Neural crest cell (in vitro differentiated cells): Measurements from ENCODE around the gene HECTD3. TPM values are rescaled to one million over a fixed set of nuclear protein-coding genes. Genes with fewer than 3 reads are reported as not detected.

Source experiments
- DNase-seq: peaks from one replicate; pipeline ENCODE4 v3.0.0; 2021; ENCODE audit warnings: low read depth, mixed read lengths, low spot score
- H3K27ac Mint-ChIP-seq: one replicate; pipeline ENCODE4 v1.8.0; 2021; ENCODE audit warnings: mild to moderate bottlenecking, mixed read lengths; ENCODE audit not compliant: unreplicated experiment
- H3K27me3 Mint-ChIP-seq: 2 replicates; pipeline ENCODE4 v1.8.0; 2021; ENCODE audit warnings: low read depth, mild to moderate bottlenecking, mixed read lengths
- H3K36me3 Mint-ChIP-seq: 2 replicates; pipeline ENCODE4 v1.8.0; 2021; ENCODE audit warnings: low read depth, mild to moderate bottlenecking, mixed read lengths
- H3K4me1 Mint-ChIP-seq: 2 replicates; pipeline ENCODE4 v1.8.0; 2021; ENCODE audit warnings: mixed read lengths
- H3K4me3 Mint-ChIP-seq: one replicate; pipeline ENCODE4 v1.8.0; 2021; ENCODE audit warnings: mild to moderate bottlenecking, mixed read lengths
- H3K9me3 Mint-ChIP-seq: 2 replicates; pipeline ENCODE4 v1.8.0; 2021; ENCODE audit warnings: mixed read lengths
- total RNA-seq: library from RNA; stranded (reverse); gene quantifications from 2 replicates; pipeline ENCODE4 v1.2.1, GENCODE V29; 2021
- TF ChIP-seq, protein P1 (sequence below): fragments of 200-600 bp; sonication (generic); conservative IDR thresholded peaks from 2 replicates; pipeline ENCODE4 v1.5.0; 2021; ENCODE audit warnings: antibody characterized with exemption, mild to moderate bottlenecking

Gene HECTD3
- total RNA-seq, 1 donor from 2014 or later: 29.3 TPM

DNA sequence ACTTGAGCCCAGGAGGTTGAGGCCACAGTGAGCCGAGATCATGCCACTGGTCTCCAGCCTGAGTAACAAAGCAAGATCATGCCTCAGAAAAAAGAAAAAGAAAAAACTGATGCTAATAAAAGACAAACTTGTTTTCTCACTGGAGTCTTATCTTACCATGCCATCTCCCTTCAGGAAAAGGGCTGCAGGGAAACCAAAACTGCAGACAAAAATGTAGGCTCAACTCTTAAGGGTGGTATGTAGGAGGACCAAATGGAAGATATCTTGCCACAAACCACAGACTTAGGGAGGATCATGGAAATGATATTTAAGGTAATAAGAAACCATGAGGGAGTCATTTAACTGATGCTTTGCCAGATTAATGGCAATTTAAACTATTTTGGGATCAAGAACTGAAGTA is 33.8 kb upstream of the HECTD3 start:
- Mint-ChIP-seq H3K27me3 (no peaks in the 10 kb centered on the region), H3K27ac (no peak overlapping the region), H3K9me3 (no peaks in the 10 kb centered on the region), H3K36me3 (peaks cover 4% of the 10 kb centered on the region), H3K4me3 (no peak overlapping the region), H3K4me1 (peaks cover 8% of the 10 kb centered on the region)
- TF ChIP-seq, protein P1, sequence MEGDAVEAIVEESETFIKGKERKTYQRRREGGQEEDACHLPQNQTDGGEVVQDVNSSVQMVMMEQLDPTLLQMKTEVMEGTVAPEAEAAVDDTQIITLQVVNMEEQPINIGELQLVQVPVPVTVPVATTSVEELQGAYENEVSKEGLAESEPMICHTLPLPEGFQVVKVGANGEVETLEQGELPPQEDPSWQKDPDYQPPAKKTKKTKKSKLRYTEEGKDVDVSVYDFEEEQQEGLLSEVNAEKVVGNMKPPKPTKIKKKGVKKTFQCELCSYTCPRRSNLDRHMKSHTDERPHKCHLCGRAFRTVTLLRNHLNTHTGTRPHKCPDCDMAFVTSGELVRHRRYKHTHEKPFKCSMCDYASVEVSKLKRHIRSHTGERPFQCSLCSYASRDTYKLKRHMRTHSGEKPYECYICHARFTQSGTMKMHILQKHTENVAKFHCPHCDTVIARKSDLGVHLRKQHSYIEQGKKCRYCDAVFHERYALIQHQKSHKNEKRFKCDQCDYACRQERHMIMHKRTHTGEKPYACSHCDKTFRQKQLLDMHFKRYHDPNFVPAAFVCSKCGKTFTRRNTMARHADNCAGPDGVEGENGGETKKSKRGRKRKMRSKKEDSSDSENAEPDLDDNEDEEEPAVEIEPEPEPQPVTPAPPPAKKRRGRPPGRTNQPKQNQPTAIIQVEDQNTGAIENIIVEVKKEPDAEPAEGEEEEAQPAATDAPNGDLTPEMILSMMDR: no peak
- DNase-seq: no peak

DNA sequence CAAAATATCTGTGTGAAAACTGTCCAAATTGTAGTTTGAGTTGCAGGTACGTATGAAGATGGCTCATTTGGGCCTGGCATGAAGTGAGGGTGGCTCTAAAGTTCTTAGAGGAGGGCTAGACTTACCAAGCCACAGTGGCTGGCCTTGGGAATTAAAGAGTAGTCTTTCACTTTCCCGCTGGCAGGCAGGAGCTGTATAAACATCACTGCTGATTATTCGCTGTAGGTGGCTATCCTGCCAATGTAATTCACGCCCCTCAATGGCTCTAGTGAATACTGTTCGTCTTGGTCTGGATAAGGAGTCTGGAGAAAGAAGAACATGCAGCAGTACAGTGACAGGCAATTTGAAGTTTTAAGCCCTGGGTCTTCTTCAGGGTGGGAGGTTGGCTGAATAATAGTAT is 32.0 kb upstream of the HECTD3 start:
- Mint-ChIP-seq H3K27ac (no peak overlapping the region), H3K36me3 (peaks cover 4% of the 10 kb centered on the region), H3K4me1 (no peaks in the 10 kb centered on the region), H3K9me3 (no peaks in the 10 kb centered on the region), H3K4me3 (no peak overlapping the region), H3K27me3 (no peaks in the 10 kb centered on the region)
- TF ChIP-seq, protein P1: no peak
- no peak for DNase-seq

DNA sequence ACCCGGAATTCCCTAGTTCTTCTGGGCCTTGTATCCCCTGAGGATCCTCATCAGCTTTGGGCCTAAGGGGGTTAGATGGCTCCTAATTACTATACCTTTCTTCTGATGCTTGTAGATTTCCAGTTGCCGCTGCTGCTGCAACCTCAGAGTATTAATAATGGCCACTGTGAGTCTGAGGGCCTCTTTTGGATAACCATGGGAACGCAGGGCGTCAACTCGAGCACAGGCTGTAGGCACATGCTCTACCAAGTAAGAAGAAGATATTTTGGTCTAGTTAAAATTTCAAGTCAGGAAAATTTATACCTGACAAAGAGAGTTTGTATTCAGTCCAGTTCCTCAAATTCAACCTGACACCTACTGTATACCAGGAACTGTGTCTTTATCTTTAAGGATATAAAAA is 29.2 kb upstream of the HECTD3 start:
- Mint-ChIP-seq H3K9me3 (no peaks in the 10 kb centered on the region), H3K4me1 (no peaks in the 10 kb centered on the region), H3K4me3 (no peak overlapping the region), H3K36me3 (peaks cover 6% of the 10 kb centered on the region), H3K27me3 (no peaks in the 10 kb centered on the region), H3K27ac (no peak overlapping the region)
- TF ChIP-seq, protein P1: no peak
- DNase-seq: no peak

DNA sequence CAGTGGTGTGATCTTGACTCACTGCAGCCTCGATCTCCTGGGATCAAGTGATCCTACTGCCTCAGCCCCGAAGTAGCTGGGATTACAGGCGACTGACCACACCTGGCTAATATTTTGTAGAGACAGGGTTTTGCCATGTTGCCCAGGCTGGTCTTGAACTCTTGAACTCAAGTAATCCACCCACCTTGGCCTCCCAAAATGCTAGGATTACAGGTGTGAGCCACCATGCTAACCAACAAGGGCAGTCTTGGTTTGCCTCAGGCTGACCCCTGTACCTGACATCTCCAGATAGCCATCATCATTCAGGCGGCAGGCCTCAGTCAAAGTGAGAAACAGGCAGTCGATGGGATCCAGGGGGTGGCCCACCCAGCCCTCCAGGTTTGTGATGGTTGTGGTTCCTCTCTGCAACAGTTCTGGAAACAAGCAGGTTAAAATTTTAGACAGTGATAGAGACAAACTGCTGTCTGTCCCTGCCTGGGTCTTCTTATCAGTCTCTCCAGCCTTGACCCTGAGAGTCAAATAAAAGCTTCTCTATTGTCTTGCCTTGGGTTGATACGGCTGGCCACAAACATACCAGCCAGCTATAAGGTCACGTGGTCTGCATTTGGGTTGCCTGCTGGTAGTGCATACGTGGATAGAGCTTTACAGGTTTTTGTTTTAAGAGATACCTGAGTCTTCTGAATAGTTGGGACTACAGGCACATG is 27.7 kb upstream of the HECTD3 start:
- TF ChIP-seq, protein P1: no peak

DNA sequence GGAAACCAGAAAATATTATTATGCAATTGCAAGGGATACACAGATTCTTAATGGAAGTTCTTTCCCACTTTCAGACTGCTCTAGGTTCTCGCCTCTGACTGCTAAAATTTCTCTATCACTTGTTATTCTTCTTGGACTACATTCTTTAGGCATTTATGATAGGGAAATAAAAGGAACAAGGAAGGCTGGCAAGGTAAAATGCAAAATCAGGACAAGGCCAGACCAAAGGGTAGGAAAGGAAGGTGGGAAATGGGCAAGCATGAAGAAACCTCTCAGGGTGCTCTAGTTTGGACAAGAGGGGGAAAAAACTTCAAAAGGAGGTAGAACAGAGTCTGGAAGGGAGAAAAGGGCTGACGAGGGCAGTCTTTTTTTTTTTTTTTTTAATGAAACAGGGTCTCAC is 27.1 kb upstream of the HECTD3 start:
- TF ChIP-seq, protein P1: no peak
- no peaks in the 10 kb centered on the region for H3K9me3 Mint-ChIP-seq
- H3K27ac Mint-ChIP-seq: no peak overlapping the region
- DNase-seq: no peak
- H3K4me1 Mint-ChIP-seq: no peaks in the 10 kb centered on the region
- H3K36me3 Mint-ChIP-seq: peaks cover 6% of the 10 kb centered on the region
- H3K4me3 Mint-ChIP-seq: no peak overlapping the region
- H3K27me3 Mint-ChIP-seq: no peaks in the 10 kb centered on the region

More for the DNA sequence above, 27.7 kb upstream of the HECTD3 start:
- H3K36me3 Mint-ChIP-seq: peaks cover 8% of the 10 kb centered on the region
- no peaks in the 10 kb centered on the region for H3K9me3 Mint-ChIP-seq
- H3K27me3 Mint-ChIP-seq: no peaks in the 10 kb centered on the region
- DNase-seq: no peak
- no peak overlapping the region for H3K27ac Mint-ChIP-seq
- H3K4me3 Mint-ChIP-seq: no peak overlapping the region
- no peaks in the 10 kb centered on the region for H3K4me1 Mint-ChIP-seq
